ENCODE data around the gene WASL.

The WASL gene

GRCh38 chr7:123687161-123687560 is 61.6 kb downstream of the WASL start:
- H3K4me1 ChIP-seq (ENCODE audit: control insufficient read depth, insufficient read depth, low read length), result no peaks in the 10 kb centered on the region
- no peak overlapping the region for H3K4me3 ChIP-seq (ENCODE audit: low read length)
- H3K9ac ChIP-seq (ENCODE audit: low read depth, low read length), result no peak overlapping the region
- H3K27me3 ChIP-seq (ENCODE audit: control insufficient read depth, insufficient read depth, low read length), result no peaks in the 10 kb centered on the region
- H3K4me2 ChIP-seq (ENCODE audit: low read length), result no peak overlapping the region
- no peaks in the 10 kb centered on the region for H3K9me3 ChIP-seq (replicated peaks; ENCODE audit: low read length)
- H3K36me3 ChIP-seq (ENCODE audit: insufficient read depth, low read length), result peaks cover 40% of the 10 kb centered on the region

GRCh38 chr7:123682690-123683089 is 66.1 kb downstream of the WASL start:
- Histone ChIP-seq H3K36me3 (ENCODE audit: insufficient read depth, low read length) (peaks cover 16% of the 10 kb centered on the region), H3K4me2 (ENCODE audit: low read length) (no peak overlapping the region), H3K9me3 (replicated peaks; ENCODE audit: low read length) (no peaks in the 10 kb centered on the region), H3K9ac (ENCODE audit: low read depth, low read length) (no peak overlapping the region), H3K4me1 (ENCODE audit: control insufficient read depth, insufficient read depth, low read length) (peaks cover 14% of the 10 kb centered on the region), H3K27me3 (ENCODE audit: control insufficient read depth, insufficient read depth, low read length) (no peaks in the 10 kb centered on the region), H3K4me3 (ENCODE audit: low read length) (no peak overlapping the region)

GRCh38 chr7:123681561-123681960 is 67.2 kb downstream of the WASL start:
- Histone ChIP-seq H3K36me3 (ENCODE audit: insufficient read depth, low read length) (peaks cover 16% of the 10 kb centered on the region), H3K4me2 (ENCODE audit: low read length) (no peak overlapping the region), H3K27me3 (ENCODE audit: control insufficient read depth, insufficient read depth, low read length) (no peaks in the 10 kb centered on the region), H3K4me1 (ENCODE audit: control insufficient read depth, insufficient read depth, low read length) (peaks cover 15% of the 10 kb centered on the region), H3K9me3 (replicated peaks; ENCODE audit: low read length) (no peaks in the 10 kb centered on the region), H3K4me3 (ENCODE audit: low read length) (no peak overlapping the region), H3K9ac (ENCODE audit: low read depth, low read length) (no peak overlapping the region)

GRCh38 chr7:123680580-123680979 is 68.2 kb downstream of the WASL start:
- H3K36me3 ChIP-seq (ENCODE audit: insufficient read depth, low read length), result peaks cover 16% of the 10 kb centered on the region

GRCh38 chr7:123679614-123680013 is 69.2 kb downstream of the WASL start:
- Histone ChIP-seq H3K4me3 (ENCODE audit: low read length) (no peak overlapping the region), H3K9ac (ENCODE audit: low read depth, low read length) (no peak overlapping the region), H3K4me1 (ENCODE audit: control insufficient read depth, insufficient read depth, low read length) (peaks cover 23% of the 10 kb centered on the region), H3K27me3 (ENCODE audit: control insufficient read depth, insufficient read depth, low read length) (no peaks in the 10 kb centered on the region), H3K9me3 (replicated peaks; ENCODE audit: low read length) (no peaks in the 10 kb centered on the region), H3K4me2 (ENCODE audit: low read length) (no peak overlapping the region), H3K36me3 (ENCODE audit: insufficient read depth, low read length) (peaks cover 16% of the 10 kb centered on the region)

More at GRCh38 chr7:123680580-123680979, 68.2 kb downstream of the WASL start:
- no peak overlapping the region for H3K4me2 ChIP-seq (ENCODE audit: low read length)
- no peak overlapping the region for H3K9ac ChIP-seq (ENCODE audit: low read depth, low read length)
- no peak overlapping the region for H3K4me3 ChIP-seq (ENCODE audit: low read length)
- H3K9me3 ChIP-seq (replicated peaks; ENCODE audit: low read length), result no peaks in the 10 kb centered on the region
- no peaks in the 10 kb centered on the region for H3K27me3 ChIP-seq (ENCODE audit: control insufficient read depth, insufficient read depth, low read length)
- H3K4me1 ChIP-seq (ENCODE audit: control insufficient read depth, insufficient read depth, low read length), result peaks cover 20% of the 10 kb centered on the region

GRCh38 chr7:123677061-123677715 is 71.6 kb downstream of the WASL start:
- Histone ChIP-seq H3K4me1 (ENCODE audit: control insufficient read depth, insufficient read depth, low read length) (peaks cover 29% of the 10 kb centered on the region), H3K9ac (ENCODE audit: low read depth, low read length) (no peak overlapping the region), H3K9me3 (replicated peaks; ENCODE audit: low read length) (no peaks in the 10 kb centered on the region), H3K4me3 (ENCODE audit: low read length) (no peak overlapping the region), H3K36me3 (ENCODE audit: insufficient read depth, low read length) (peaks cover 7% of the 10 kb centered on the region), H3K27me3 (ENCODE audit: control insufficient read depth, insufficient read depth, low read length) (no peaks in the 10 kb centered on the region), H3K4me2 (ENCODE audit: low read length) (no peak overlapping the region)

- Histone ChIP-seq H3K4me2 (ENCODE audit: low read length) (no peak overlapping the region), H3K9me3 (replicated peaks; ENCODE audit: low read length) (no peaks in the 10 kb centered on the region), H3K27me3 (ENCODE audit: control insufficient read depth, insufficient read depth, low read length) (no peaks in the 10 kb centered on the region), H3K4me3 (ENCODE audit: low read length) (no peak overlapping the region), H3K36me3 (ENCODE audit: insufficient read depth, low read length) (peaks cover 4% of the 10 kb centered on the region), H3K4me1 (ENCODE audit: control insufficient read depth, insufficient read depth, low read length) (peaks cover 24% of the 10 kb centered on the region), H3K9ac (ENCODE audit: low read depth, low read length) (no peak overlapping the region)
These were observed 73.7 kb downstream of the WASL start for GRCh38 chr7:123675181-123675473.

- peaks cover 20% of the 10 kb centered on the region for H3K4me1 ChIP-seq (ENCODE audit: control insufficient read depth, insufficient read depth, low read length)
- H3K4me2 ChIP-seq (ENCODE audit: low read length), result no peak overlapping the region
- peaks cover 2% of the 10 kb centered on the region for H3K36me3 ChIP-seq (ENCODE audit: insufficient read depth, low read length)
- H3K4me3 ChIP-seq (ENCODE audit: low read length), result no peak overlapping the region
- H3K27me3 ChIP-seq (ENCODE audit: control insufficient read depth, insufficient read depth, low read length), result no peaks in the 10 kb centered on the region
- no peak overlapping the region for H3K9ac ChIP-seq (ENCODE audit: low read depth, low read length)
- no peaks in the 10 kb centered on the region for H3K9me3 ChIP-seq (replicated peaks; ENCODE audit: low read length)
These were observed 74.2 kb downstream of the WASL start for GRCh38 chr7:123674399-123675180.

- Histone ChIP-seq H3K4me1 (ENCODE audit: control insufficient read depth, insufficient read depth, low read length) (peaks cover 16% of the 10 kb centered on the region), H3K9me3 (replicated peaks; ENCODE audit: low read length) (no peaks in the 10 kb centered on the region), H3K27me3 (ENCODE audit: control insufficient read depth, insufficient read depth, low read length) (no peaks in the 10 kb centered on the region), H3K4me3 (ENCODE audit: low read length) (no peak overlapping the region), H3K4me2 (ENCODE audit: low read length) (no peak overlapping the region), H3K9ac (ENCODE audit: low read depth, low read length) (no peak overlapping the region), H3K36me3 (ENCODE audit: insufficient read depth, low read length) (no peaks in the 10 kb centered on the region)
These were observed 74.9 kb downstream of the WASL start for GRCh38 chr7:123673752-123674398.

- Histone ChIP-seq H3K9me3 (replicated peaks; ENCODE audit: low read length) (no peaks in the 10 kb centered on the region), H3K27me3 (ENCODE audit: control insufficient read depth, insufficient read depth, low read length) (no peaks in the 10 kb centered on the region), H3K4me1 (ENCODE audit: control insufficient read depth, insufficient read depth, low read length) (peaks cover 16% of the 10 kb centered on the region), H3K4me2 (ENCODE audit: low read length) (no peak overlapping the region), H3K36me3 (ENCODE audit: insufficient read depth, low read length) (no peaks in the 10 kb centered on the region), H3K4me3 (ENCODE audit: low read length) (no peak overlapping the region), H3K9ac (ENCODE audit: low read depth, low read length) (no peak overlapping the region)
These were observed 75.6 kb downstream of the WASL start for GRCh38 chr7:123673137-123673732.

GRCh38 chr7:123669485-123669884 is 79.3 kb downstream of the WASL start:
- H3K4me1 ChIP-seq (ENCODE audit: control insufficient read depth, insufficient read depth, low read length), result peaks cover 5% of the 10 kb centered on the region
- no peaks in the 10 kb centered on the region for H3K36me3 ChIP-seq (ENCODE audit: insufficient read depth, low read length)
- no peaks in the 10 kb centered on the region for H3K27me3 ChIP-seq (ENCODE audit: control insufficient read depth, insufficient read depth, low read length)
- H3K4me3 ChIP-seq (ENCODE audit: low read length), result no peak overlapping the region
- H3K4me2 ChIP-seq (ENCODE audit: low read length), result no peak overlapping the region
- no peaks in the 10 kb centered on the region for H3K9me3 ChIP-seq (replicated peaks; ENCODE audit: low read length)
- H3K9ac ChIP-seq (ENCODE audit: low read depth, low read length), result no peak overlapping the region

Measured in skeletal muscle satellite cell (primary cell).